ENCODE results near the gene WDR1. TPM values are rescaled to one million over a fixed set of nuclear protein-coding genes. Genes with fewer than 3 reads are reported as not detected.

WDR1 gene
- total RNA-seq, 2 experiments from 2014 or later = 197 to 198 TPM

- Histone ChIP-seq H3K27me3 (ENCODE audit: control insufficient read depth in 1 of 2, insufficient read depth in 2 of 2, low read length in 2 of 2) (peaks cover 0 to 2% of the 10 kb centered on the region in 2 experiments), H3K27ac (ENCODE audit: low read depth in 1 of 2, low read length in 2 of 2) (no peak overlapping the region), H3K36me3 (ENCODE audit: insufficient read depth, low read length) (no peaks in the 10 kb centered on the region), H3K4me3 (ENCODE audit: low read length) (no peak overlapping the region), H3K9me3 (ENCODE audit: control insufficient read depth in 1 of 2, insufficient read depth in 1 of 2, low read length in 2 of 2) (no peaks in the 10 kb centered on the region), H3K4me1 (ENCODE audit: insufficient read depth, low read length) (no peaks in the 10 kb centered on the region)
- H3K9me3 Mint-ChIP-seq = no peaks in the 10 kb centered on the region
- ATAC-seq (ENCODE audit: poor library complexity) = no peak
- no peaks in the 10 kb centered on the region for H3K4me1 Mint-ChIP-seq (ENCODE audit: low read depth)
- no peak overlapping the region for H3K27ac Mint-ChIP-seq
- TF ChIP-seq, protein P1, sequence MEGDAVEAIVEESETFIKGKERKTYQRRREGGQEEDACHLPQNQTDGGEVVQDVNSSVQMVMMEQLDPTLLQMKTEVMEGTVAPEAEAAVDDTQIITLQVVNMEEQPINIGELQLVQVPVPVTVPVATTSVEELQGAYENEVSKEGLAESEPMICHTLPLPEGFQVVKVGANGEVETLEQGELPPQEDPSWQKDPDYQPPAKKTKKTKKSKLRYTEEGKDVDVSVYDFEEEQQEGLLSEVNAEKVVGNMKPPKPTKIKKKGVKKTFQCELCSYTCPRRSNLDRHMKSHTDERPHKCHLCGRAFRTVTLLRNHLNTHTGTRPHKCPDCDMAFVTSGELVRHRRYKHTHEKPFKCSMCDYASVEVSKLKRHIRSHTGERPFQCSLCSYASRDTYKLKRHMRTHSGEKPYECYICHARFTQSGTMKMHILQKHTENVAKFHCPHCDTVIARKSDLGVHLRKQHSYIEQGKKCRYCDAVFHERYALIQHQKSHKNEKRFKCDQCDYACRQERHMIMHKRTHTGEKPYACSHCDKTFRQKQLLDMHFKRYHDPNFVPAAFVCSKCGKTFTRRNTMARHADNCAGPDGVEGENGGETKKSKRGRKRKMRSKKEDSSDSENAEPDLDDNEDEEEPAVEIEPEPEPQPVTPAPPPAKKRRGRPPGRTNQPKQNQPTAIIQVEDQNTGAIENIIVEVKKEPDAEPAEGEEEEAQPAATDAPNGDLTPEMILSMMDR (IDR thresholded peaks at IDR 0.05) = no peak
- H3K36me3 Mint-ChIP-seq (ENCODE audit: low read depth) = no peaks in the 10 kb centered on the region
- H3K27me3 Mint-ChIP-seq = no peaks in the 10 kb centered on the region
- no peak overlapping the region for H3K4me3 Mint-ChIP-seq
- ChIA-PET CTCF (no interaction called here), POLR2A (no interaction called here)
- intact Hi-C loops (cut with DNase I, micrococcal nuclease) = no loop called here
- DNase-seq = no peak
Measured at GRCh38 chr4:10143171-10143570, 26.6 kb upstream of the WDR1 start.

DNA sequence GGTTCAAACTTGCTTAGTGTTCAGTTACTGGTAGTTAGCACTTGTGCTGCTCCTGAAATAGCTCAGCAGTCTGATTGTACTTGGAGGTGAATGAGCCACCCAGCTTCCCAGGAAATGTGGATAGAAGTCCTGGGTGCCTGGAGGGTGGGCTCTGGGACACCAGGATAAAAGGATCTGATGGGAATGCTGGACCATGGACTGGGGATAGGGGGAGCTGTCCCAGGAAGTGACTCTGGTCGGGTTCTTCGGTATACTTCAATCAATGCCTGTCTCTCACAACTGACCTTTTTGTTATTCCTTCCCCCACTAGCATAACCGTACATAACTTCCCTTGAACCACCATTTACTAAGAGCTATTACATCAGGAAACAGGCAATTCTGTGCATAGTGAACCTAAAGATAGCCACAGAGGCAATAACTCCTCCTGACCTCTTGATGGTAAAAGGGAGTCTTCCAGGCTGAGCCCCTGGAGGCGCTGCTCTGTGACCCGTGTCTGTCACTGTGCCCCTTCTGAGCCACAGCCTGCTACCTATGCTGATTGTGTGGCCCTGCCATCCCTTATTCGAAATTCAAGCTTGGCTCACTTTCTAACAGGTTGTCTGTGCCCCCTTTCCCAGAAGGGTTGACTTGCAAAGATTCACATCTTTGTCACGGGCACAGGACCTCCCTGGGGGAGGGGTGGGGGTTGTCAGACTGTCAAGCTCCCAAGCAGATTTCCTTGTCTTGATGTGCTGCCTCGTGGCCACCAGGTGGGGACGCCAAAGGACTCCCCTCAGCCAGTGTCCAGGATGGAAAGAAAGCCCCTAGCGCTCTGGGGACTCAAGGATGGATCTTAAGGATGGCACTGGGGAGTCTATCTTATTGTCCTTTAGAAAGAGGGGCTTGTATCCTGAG lies 24.5 kb upstream of the WDR1 start:
- Histone ChIP-seq H3K4me1 (ENCODE audit: insufficient read depth, low read length) (no peaks in the 10 kb centered on the region), H3K36me3 (ENCODE audit: insufficient read depth, low read length) (no peaks in the 10 kb centered on the region), H3K27me3 (ENCODE audit: control insufficient read depth in 1 of 2, insufficient read depth in 2 of 2, low read length in 2 of 2) (peaks cover 0 to 2% of the 10 kb centered on the region in 2 experiments), H3K9me3 (ENCODE audit: control insufficient read depth in 1 of 2, insufficient read depth in 1 of 2, low read length in 2 of 2) (no peaks in the 10 kb centered on the region), H3K27ac (ENCODE audit: low read depth in 1 of 2, low read length in 2 of 2) (no peak overlapping the region), H3K4me3 (ENCODE audit: low read length) (no peak overlapping the region)
- ChIA-PET CTCF (no interaction called here), POLR2A (no interaction called here)
- no peaks in the 10 kb centered on the region for H3K4me1 Mint-ChIP-seq (ENCODE audit: low read depth)
- no peak overlapping the region for H3K4me3 Mint-ChIP-seq
- TF ChIP-seq, protein P1 (IDR thresholded peaks at IDR 0.05) = no peak
- no peak overlapping the region for H3K27ac Mint-ChIP-seq
- no peaks in the 10 kb centered on the region for H3K36me3 Mint-ChIP-seq (ENCODE audit: low read depth)
- ATAC-seq (ENCODE audit: poor library complexity) (no peak), DNase-seq (no peak)
- intact Hi-C loops (cut with DNase I, micrococcal nuclease) = no loop called here
- no peaks in the 10 kb centered on the region for H3K27me3 Mint-ChIP-seq
- no peaks in the 10 kb centered on the region for H3K9me3 Mint-ChIP-seq

DNA sequence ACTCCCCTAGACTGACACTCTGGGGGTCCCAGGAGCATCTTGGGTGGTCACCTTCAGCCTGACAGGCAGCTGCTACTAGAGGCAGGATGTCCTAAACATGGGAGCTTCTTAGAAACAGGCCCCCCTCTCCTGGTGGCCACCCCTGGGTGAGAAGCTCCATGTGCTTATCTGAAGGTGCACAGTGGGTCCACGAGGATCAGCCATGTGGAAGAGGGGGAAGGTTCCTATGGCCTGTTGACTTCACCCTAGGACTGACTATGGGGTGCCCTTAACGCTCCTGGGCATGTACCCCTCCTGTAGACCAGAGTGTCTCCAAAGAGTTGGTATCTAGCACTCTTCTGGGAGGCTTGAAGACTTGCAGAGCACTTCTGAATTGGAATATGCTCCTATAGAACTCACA lies 22.9 kb upstream of the WDR1 start:
- Histone ChIP-seq H3K27ac (ENCODE audit: low read depth in 1 of 2, low read length in 2 of 2) (no peak overlapping the region), H3K4me1 (ENCODE audit: insufficient read depth, low read length) (no peaks in the 10 kb centered on the region), H3K36me3 (ENCODE audit: insufficient read depth, low read length) (no peaks in the 10 kb centered on the region), H3K4me3 (ENCODE audit: low read length) (no peak overlapping the region), H3K27me3 (ENCODE audit: control insufficient read depth in 1 of 2, insufficient read depth in 2 of 2, low read length in 2 of 2) (peaks cover 0 to 2% of the 10 kb centered on the region in 2 experiments), H3K9me3 (ENCODE audit: control insufficient read depth in 1 of 2, insufficient read depth in 1 of 2, low read length in 2 of 2) (no peaks in the 10 kb centered on the region)
- ChIA-PET POLR2A (no interaction called here), CTCF (no interaction called here)
- Mint-ChIP-seq H3K4me3 (no peak overlapping the region), H3K36me3 (ENCODE audit: low read depth) (no peaks in the 10 kb centered on the region), H3K27me3 (no peaks in the 10 kb centered on the region), H3K27ac (no peak overlapping the region), H3K9me3 (no peaks in the 10 kb centered on the region), H3K4me1 (ENCODE audit: low read depth) (no peaks in the 10 kb centered on the region)
- DNase-seq (no peak), ATAC-seq (ENCODE audit: poor library complexity) (no peak)
- intact Hi-C loops (cut with DNase I, micrococcal nuclease) = no loop called here
- TF ChIP-seq, protein P1 (IDR thresholded peaks at IDR 0.05) = no peak

All from CD4-positive, alpha-beta T cell (primary cell).